Renal cortical epithelial cell (primary cell): ENCODE measurements around the gene IGF2BP3. TPM values are rescaled to one million over a fixed set of nuclear protein-coding genes. Genes with fewer than 3 reads are reported as not detected.
"Not testable (repeated sequence)": the region's sequence is repeated elsewhere in the genome, so short reads cannot be mapped to it uniquely, and the experiment has no call there.

Source experiments
- DNase-seq: peaks from one replicate; pipeline ENCODE4 v3.0.0-alpha.2; 2011; ENCODE audit warnings: low read depth
- total RNA-seq: library from RNA; depleted of rRNA; stranded (reverse); fragments of >200 nt; gene quantifications from 2 replicates; pipeline ENCODE4 v1.2.3, GENCODE V29; 2014

IGF2BP3 gene
- total RNA-seq, 1 donor from 2014 or later, result 50.8 TPM

DNA sequence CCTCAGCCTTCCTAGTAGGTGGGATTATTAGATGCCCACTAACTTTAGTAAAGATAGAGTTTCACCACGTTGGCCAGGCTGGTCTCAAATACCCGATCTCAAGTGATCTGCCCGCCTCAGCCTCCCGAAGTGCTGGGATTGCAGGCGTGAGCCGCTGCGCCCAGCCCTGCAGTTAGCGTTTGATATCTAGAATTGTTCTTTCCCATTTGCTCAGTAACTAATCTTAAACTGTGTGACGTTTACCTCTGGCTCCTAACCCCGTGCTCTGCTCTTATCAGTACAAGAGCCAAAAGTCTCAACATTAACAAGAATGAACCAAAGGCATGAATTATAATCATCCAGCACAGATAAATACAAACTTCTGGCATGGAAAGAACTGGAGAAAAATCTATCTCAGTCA, 47.4 kb downstream of the IGF2BP3 start:
- DNase-seq, result no peak

GRCh38 chr7:23422384-23422783, 47.9 kb downstream of the IGF2BP3 start:
- no peak for DNase-seq

DNA sequence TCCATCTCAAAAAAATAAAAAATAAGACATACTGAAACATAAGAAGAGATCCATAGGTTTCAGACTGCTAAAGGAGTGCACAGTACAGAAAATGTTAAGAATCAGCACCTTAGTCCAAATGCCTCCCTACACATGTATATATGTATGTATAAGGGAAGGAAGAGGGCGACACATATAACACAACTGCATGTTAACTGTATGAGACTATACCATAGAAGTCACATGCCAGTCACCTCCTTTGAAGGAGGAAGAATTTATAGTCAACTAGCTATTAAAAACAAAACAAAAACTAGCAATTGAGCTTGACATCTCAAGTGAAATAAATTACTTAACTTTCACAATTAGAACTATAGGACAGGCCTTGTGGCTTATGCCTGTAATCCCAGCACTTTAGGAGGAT, 50.4 kb downstream of the IGF2BP3 start:
- DNase-seq, result no peak

DNA sequence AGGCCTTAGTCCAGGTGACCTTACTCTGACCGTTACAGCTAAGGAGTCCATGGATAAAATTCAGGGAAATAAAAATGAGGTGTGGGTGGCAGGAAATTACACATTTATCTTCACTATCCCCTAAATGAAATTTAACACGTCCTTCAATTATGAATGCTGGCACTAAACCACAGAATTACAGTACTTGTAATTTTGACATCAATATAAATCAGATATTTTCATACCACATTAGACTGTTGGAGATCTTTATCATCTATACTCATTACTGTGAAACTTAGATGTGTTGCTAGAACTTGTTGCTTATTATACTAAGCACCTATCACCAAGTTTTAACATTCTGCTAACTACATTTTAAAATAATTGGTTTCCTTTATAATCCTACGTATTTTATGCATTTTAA, 51.1 kb downstream of the IGF2BP3 start:
- no peak for DNase-seq

DNA sequence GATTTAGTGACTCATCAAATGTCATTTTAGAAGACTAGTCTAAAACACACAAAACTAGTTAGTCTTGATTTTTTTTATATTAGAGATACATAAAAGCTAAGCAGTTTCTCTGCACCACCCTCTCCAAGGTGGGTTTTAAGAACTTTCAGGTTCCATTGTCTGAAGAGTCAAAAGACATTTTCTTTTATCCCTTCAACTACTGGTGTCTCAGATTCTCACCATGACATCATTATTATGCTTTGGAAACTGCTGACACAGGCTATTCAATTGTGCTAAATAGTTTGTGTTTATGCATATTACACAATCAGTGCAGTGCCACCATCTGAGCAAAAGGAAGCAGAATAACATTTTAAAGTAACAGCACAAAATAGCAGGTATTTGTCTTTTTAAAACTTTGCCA, 52.2 kb downstream of the IGF2BP3 start:
- peak; percentile 83 for DNase-seq

DNA sequence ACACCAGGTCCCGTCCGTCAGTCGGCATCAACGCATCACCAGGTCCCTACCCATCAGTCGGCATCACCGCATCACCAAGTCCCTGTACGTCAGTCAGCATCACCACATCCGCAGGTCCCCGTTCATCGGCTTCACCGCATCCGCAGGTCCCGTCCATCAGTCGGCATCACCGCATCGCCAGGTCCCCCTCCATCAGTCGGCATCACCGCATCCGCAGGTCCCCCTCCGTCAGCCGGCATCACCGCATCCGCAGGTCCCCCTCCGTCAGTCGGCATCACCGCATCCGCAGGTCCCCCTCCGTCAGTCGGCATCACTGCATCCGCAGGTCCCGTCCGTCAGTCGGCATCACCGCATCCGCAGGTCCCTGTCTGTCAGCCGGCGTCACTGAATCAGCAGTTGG, 55.1 kb downstream of the IGF2BP3 start:
- DNase-seq, result no peak

GRCh38 chr7:23410446-23411183, 59.7 kb downstream of the IGF2BP3 start:
- peak; percentile 38 for DNase-seq

GRCh38 chr7:23406564-23406963, 63.7 kb downstream of the IGF2BP3 start:
- DNase-seq, result not testable (repeated sequence)

DNA sequence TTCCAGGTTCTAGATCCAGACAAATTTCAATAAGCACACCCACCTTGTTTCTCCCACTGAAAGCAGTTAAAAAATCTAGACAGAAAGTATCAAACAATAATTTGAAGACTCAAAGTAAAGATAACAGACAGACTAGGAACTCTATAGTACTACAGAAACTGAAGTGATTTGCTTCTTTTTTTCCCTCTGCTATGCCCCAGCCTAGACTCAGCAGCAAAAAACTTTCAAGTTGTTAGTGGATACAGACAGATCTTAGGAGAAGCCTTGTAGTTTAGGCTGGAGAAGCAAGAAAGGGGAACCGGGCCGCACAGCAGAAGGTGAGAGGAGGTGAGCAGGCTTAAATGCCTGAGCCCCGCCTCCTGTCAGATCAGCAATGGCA, 65.1 kb downstream of the IGF2BP3 start:
- no peak for DNase-seq

DNA sequence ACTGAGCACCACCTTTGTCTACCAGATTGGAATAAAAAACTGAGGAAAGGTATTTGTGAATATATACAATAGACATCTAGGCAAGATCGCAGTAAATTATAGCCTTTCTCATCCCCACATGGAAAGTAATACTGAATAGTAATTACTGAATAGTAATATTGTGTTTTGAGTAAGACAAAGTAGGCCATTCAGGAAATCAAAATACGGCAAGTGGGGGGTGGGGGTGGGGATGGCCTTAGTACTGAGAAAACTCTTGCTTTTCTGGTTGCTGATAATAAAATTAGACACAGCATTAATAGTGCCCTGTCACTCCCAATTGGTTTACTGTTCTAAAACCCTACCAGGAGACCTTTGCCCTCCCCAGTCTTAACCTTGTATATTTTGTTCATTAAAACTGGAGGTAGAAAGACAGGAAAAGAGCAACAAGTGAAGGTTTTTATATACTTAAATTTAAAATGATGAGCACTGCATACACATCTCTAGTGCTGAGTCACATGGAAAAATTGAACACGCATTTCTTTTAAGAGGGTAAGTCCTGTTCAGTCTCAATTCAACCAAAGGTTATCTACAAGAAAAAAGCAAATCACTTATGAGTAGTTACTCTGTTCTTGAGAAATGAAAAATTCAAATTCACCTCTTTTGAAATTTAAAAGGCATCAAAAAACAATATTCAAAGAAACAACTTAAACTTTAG, 65.6 kb downstream of the IGF2BP3 start:
- no peak for DNase-seq

- DNase-seq, result no peak
Measured at GRCh38 chr7:23403970-23404369, 66.3 kb downstream of the IGF2BP3 start.

GRCh38 chr7:23398090-23398489, 72.2 kb downstream of the IGF2BP3 start:
- not testable (repeated sequence) for DNase-seq

DNA sequence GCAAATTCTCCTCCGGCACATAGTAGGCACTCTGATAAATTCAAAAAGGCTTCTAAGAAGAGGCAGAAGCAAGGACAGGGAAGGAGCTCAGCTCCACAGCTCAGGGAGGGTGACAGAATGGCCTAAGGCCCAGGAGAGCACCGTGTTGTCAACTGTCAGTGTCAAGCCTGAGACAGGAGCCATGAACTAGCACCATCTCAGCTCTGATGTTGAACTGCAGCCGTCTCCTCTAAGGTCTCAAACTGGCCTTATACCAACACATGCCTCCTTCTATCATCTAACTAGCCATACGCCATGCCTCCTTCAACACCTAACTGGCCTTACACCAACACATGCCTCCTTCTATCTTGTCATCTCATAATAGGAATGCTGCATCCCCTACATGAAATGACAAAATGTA, 73.0 kb downstream of the IGF2BP3 start:
- no peak for DNase-seq

DNA sequence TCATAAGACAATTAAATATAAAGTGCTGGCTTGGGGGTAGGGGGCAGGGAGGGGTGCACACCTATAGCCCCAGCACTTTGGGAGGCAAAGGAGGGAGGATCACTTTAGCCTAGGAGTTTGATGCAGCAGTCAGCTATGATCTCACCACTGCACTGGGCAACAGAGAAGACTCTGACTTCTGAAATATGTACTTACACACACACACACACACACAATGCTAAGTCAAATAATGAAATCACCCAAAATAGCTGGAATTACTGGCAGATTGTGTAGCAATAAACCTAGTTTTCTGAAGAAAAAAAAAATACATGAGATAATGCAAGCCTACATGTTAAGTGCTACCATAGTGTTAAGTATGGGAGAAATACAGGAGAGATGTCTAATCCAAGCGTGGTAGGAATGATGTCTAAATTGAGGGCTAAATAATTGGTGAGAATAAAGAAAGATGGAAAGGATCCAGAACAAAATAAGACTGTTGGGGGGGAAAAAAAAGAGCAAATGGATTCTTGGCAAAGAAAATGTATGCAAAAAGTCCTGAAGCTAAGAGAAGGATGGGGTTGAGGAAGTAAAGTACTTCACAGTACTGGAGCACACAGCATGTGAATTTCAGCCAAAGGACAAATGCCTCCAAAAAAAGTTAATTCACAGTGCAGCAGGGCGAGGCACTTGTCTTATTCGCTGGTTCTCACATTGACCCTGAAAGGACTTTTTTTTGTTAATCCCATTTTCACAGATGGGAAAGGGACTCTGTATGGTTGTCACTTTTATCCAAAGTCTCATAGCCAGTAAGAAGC, 73.9 kb downstream of the IGF2BP3 start:
- no peak for DNase-seq

DNA sequence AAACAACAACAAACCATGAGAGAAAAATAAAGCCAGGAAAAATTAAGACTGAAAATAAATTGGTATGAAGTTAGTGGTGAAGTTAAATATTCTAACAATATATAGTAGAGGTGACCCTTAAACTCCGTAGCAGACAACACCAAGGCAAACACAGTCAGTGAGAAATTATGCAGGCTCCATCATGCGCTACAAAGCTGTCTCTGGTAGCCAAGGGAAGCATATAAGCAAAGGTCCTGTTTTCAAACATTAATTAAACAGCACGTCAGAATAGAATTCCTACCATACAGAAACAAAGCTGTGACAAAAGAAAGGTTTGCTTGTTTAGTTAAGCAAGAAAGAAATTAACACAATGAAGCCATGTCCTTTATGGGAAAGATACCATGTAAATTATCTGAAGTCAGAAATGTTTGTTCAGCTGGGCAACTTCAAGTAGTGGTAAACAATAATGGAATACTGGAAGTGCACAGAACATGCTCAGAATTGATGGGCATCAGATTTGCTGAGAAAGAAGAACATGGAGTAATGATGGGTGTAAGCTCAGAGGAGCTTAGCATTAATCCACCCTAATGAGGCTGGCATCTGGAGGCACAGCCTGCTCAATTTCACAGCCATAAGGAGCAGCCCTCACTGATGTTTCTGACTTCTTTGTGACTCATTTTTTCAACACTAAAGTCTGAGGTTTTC, 75.7 kb downstream of the IGF2BP3 start:
- peak; percentile 43 for DNase-seq

DNA sequence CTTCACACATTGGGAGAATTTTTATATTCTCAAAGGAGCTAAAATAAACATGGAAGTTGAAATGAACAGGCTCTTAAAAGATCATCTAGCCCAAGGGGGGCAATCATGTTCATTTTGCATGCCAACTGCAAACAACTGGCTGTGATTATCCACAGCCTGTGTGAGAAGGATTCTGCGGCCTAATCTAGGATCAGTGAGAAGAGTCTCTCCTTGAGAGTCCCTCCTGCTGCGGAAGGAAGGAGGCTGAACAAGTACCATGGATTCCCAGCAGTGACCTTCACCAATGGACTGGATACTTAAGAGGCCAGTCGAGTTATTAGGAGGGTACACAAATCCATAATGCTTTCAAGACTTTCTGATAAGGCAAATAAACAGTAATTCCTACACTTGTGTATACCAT, 76.7 kb downstream of the IGF2BP3 start:
- DNase-seq, result no peak

GRCh38 chr7:23389701-23390100, 80.6 kb downstream of the IGF2BP3 start:
- DNase-seq, result no peak

DNA sequence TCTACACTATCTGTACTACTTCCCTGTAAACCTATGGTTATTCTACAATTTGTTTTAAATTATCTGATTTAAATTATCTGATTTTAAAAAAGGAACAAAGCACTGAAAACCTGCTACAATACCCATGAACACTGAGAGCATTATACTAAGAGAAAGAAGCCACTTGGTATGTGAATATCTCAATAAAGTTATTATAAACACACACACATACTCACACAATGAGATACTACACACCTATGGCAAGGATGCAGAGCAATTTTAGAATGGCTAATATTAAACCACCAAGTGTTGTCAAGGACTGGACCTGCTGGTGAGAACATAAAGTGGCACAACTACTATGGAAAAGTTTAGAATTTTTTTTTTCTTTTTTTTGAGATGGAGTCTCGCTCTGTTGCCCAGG, 82.7 kb downstream of the IGF2BP3 start:
- no peak for DNase-seq

DNA sequence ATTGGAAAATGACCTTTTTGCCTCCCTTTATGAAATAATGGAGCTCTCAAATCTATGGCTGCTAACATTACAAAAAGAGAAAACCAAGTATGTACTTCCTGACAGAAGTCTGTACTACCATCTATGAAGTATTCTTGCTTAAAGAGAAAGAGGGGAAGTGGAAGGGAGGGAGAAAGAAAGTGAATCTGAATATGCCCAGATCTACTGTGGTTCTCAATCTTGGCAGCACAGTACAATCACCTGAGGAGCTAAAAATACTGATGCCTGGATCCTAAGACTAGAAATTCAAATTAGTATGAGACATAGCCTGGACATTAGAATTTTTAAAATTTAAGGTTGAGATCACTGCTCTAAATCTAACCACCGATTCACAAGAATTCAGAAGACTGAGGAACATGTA, 85.2 kb downstream of the IGF2BP3 start:
- no peak for DNase-seq

- no peak for DNase-seq
Measured at GRCh38 chr7:23383225-23383624, 87.1 kb downstream of the IGF2BP3 start.

DNA sequence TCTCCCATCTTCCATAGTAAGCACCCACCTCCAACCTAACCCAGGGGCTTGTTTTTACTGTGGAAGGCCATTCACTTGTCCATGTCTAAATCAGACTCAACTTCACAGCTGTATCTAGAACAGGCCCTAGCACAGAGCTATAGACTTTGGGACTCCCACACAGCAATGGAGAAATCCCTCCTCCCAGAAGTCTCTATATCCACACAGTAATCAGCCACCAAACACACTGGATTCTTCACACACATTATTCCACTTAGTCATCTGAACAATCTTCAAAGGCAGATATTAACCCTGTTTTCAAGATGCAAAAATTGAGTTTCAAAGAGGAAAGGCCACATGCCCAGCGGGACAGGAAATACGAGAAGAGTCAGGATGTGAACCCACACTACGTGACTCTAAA, 89.3 kb downstream of the IGF2BP3 start:
- no peak for DNase-seq

- DNase-seq, result no peak
Measured at GRCh38 chr7:23380556-23380955, 89.7 kb downstream of the IGF2BP3 start.
